ENCODE data around the gene TMEM163.

TMEM163 gene

GRCh38 chr2:134669731-134670669, 48.8 kb downstream of the TMEM163 start:
- Histone ChIP-seq H3K4me3 (no peak overlapping the region), H3K4me1 (no peaks in the 10 kb centered on the region), H3K36me3 (no peaks in the 10 kb centered on the region), H3K27me3 (peaks cover 0 to 8% of the 10 kb centered on the region in 2 donors), H3K27ac (no peak overlapping the region), H3K9me3 (no peaks in the 10 kb centered on the region)
- DNase-seq = no peak
- intact Hi-C loops (cut with DNase I; ENCODE audit: low total_unique reads) = no loop called here
- TF ChIP-seq, protein P1, sequence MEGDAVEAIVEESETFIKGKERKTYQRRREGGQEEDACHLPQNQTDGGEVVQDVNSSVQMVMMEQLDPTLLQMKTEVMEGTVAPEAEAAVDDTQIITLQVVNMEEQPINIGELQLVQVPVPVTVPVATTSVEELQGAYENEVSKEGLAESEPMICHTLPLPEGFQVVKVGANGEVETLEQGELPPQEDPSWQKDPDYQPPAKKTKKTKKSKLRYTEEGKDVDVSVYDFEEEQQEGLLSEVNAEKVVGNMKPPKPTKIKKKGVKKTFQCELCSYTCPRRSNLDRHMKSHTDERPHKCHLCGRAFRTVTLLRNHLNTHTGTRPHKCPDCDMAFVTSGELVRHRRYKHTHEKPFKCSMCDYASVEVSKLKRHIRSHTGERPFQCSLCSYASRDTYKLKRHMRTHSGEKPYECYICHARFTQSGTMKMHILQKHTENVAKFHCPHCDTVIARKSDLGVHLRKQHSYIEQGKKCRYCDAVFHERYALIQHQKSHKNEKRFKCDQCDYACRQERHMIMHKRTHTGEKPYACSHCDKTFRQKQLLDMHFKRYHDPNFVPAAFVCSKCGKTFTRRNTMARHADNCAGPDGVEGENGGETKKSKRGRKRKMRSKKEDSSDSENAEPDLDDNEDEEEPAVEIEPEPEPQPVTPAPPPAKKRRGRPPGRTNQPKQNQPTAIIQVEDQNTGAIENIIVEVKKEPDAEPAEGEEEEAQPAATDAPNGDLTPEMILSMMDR (IDR thresholded peaks at IDR 0.05) = no peak

DNA sequence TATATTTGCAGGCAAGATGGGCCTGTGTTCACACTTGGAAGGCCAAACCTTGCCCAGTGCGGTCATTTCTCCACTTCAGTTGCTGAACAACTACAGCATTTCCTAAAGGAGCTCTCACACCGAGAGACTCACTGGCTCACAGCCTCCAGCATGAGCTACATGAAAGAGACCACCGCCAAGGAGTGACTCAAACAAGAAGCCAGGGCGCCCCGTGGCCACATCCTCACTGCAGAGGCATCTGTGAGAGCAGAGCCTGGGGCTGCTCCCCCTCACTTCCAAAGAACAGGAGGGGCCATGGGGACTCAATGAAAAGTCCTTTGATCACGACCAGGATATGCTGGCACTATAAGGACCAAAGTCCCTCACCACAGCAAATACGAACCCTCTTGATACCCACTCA, 50.0 kb downstream of the TMEM163 start:
- Histone ChIP-seq H3K9me3 (no peaks in the 10 kb centered on the region), H3K4me3 (no peak overlapping the region), H3K27me3 (peaks cover 0 to 10% of the 10 kb centered on the region in 2 donors), H3K27ac (no peak overlapping the region), H3K36me3 (no peaks in the 10 kb centered on the region), H3K4me1 (no peaks in the 10 kb centered on the region)
- DNase-seq = no peak
- intact Hi-C loops (cut with DNase I; ENCODE audit: low total_unique reads) = no loop called here
- TF ChIP-seq, protein P1 (IDR thresholded peaks at IDR 0.05) = no peak

- intact Hi-C loops (cut with DNase I; ENCODE audit: low total_unique reads) = no loop called here
- no peak overlapping the region for H3K4me3 ChIP-seq
- H3K4me1 ChIP-seq = no peaks in the 10 kb centered on the region
- DNase-seq = no peak
- TF ChIP-seq, protein P1 (IDR thresholded peaks at IDR 0.05) = no peak
- no peaks in the 10 kb centered on the region for H3K36me3 ChIP-seq
- no peaks in the 10 kb centered on the region for H3K9me3 ChIP-seq
- peaks cover 0 to 15% of the 10 kb centered on the region in 2 donors for H3K27me3 ChIP-seq
- H3K27ac ChIP-seq = no peak overlapping the region
Observed at GRCh38 chr2:134667541-134667940, 51.3 kb downstream of the TMEM163 start.

GRCh38 chr2:134667081-134667480, 51.7 kb downstream of the TMEM163 start:
- no peak overlapping the region for H3K27ac ChIP-seq
- no peaks in the 10 kb centered on the region for H3K4me1 ChIP-seq
- H3K9me3 ChIP-seq = no peaks in the 10 kb centered on the region
- no peak overlapping the region for H3K4me3 ChIP-seq
- TF ChIP-seq, protein P1 (IDR thresholded peaks at IDR 0.05) = no peak
- peaks cover 0 to 15% of the 10 kb centered on the region in 2 donors for H3K27me3 ChIP-seq
- H3K36me3 ChIP-seq = no peaks in the 10 kb centered on the region
- intact Hi-C loops (cut with DNase I; ENCODE audit: low total_unique reads) = no loop called here
- DNase-seq = no peak

DNA sequence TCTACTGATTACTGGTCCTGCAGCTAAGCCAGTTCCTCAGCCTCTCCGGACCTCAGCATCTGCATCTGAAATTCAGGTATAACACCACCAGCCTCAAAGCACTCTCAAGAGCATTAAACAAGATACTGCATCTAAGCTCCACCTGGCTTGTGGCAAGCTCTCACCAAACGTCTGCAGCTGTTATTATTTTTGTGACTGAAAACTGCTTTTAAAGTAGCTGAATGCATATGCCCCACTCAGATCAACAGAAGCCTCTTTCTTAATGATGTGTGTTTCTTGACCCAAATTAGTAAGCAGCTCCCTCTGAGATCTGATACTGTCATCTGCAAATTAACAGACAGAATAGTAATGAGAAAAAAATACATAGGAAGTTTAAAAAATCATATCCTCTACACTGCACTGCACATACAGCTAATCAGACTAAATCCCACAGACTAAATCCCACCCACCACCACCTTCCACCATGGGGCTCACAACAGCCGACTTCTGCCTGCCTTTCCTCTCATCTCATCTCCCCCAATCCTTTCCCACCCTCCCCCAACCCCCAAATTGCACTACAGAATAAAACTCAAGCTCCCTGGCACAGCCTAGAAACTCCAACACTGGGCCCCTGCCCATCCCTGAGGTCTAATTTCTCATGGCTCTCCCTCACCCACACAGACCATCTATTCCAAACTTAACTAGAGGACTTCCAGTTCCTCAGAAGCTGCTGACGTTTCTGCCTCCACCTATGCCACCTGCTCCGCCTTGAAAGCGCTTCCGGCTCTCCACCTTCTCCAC, 52.9 kb downstream of the TMEM163 start:
- H3K36me3 ChIP-seq = no peaks in the 10 kb centered on the region
- H3K4me1 ChIP-seq = no peaks in the 10 kb centered on the region
- no peaks in the 10 kb centered on the region for H3K9me3 ChIP-seq
- H3K27me3 ChIP-seq = peaks cover 0 to 11% of the 10 kb centered on the region in 2 donors
- H3K27ac ChIP-seq = no peak overlapping the region
- intact Hi-C loops (cut with DNase I; ENCODE audit: low total_unique reads) = no loop called here
- TF ChIP-seq, protein P1 (IDR thresholded peaks at IDR 0.05) = no peak
- no peak for DNase-seq
- no peak overlapping the region for H3K4me3 ChIP-seq
